Liver (tissue), 9 donors: Measurements from ENCODE around the gene CIDEB. TPM values are rescaled to one million over a fixed set of nuclear protein-coding genes. Genes with fewer than 3 reads are reported as not detected.

Experiments
- DNase-seq: peaks from one replicate; pipeline ENCODE4 v3.0.0-alpha.2; 2017; ENCODE audit warnings: low spot score
- H3K27ac ChIP-seq, 2 donors: one replicate each; pipeline ENCODE4 v1.7.0; 2013; ENCODE audit warnings: inconsistent platforms in 2 of 2, low read length in 2 of 2, control low read depth in 1 of 2, low read depth in 1 of 2, mild to moderate bottlenecking in 1 of 2
- H3K27me3 ChIP-seq, 4 donors: one replicate each; pipeline versions ENCODE4 v1.6.1 to v1.7.0; 2013; ENCODE audit warnings: low read length in 3 of 4, inconsistent platforms in 1 of 4, mild to moderate bottlenecking in 1 of 4, moderate library complexity in 1 of 4; ENCODE audit not compliant: control insufficient read depth in 4 of 4, insufficient read depth in 4 of 4
- H3K36me3 ChIP-seq, 4 donors: one replicate each; pipeline versions ENCODE4 v1.6.1 to v1.7.0; 2013; ENCODE audit warnings: low read length in 3 of 4, mild to moderate bottlenecking in 3 of 4, low read depth in 1 of 4, moderate library complexity in 1 of 4; ENCODE audit not compliant: control insufficient read depth in 4 of 4, insufficient read depth in 3 of 4
- H3K4me1 ChIP-seq, 4 donors: one replicate each; pipeline versions ENCODE4 v1.6.1 to v1.7.0; 2013; ENCODE audit warnings: low read length in 3 of 4, mild to moderate bottlenecking in 3 of 4, moderate library complexity in 1 of 4; ENCODE audit not compliant: control insufficient read depth in 4 of 4, insufficient read depth in 4 of 4
- H3K4me3 ChIP-seq, 3 donors: one replicate each; pipeline versions ENCODE4 v1.6.1 to v1.7.0; 2013; ENCODE audit warnings: low read length in 3 of 3, control low read depth in 1 of 3, low read depth in 1 of 3, mild to moderate bottlenecking in 1 of 3
- H3K9ac ChIP-seq, 2 donors: one replicate each; pipeline ENCODE4 v1.7.0; 2013; ENCODE audit warnings: low read length in 2 of 2, mild to moderate bottlenecking in 2 of 2, moderate library complexity in 2 of 2, control low read depth in 1 of 2, low read depth in 1 of 2
- H3K9me3 ChIP-seq, 4 donors: one replicate each; pipeline versions ENCODE4 v1.6.1 to v1.7.0; 2013; ENCODE audit warnings: low read length in 3 of 4; ENCODE audit not compliant: control insufficient read depth in 4 of 4
- EGR1 ChIP-seq, 2 donors: IDR thresholded peaks; 2 replicates each; pipeline ENCODE4 v1.6.1; 2016 to 2018; ENCODE audit warnings: antibody characterized with exemption in 2 of 2, low read depth in 2 of 2
- FOXA1 ChIP-seq: IDR thresholded peaks from 2 replicates; pipeline ENCODE4 v1.6.1; 2016; ENCODE audit warnings: antibody characterized with exemption
- GABPA ChIP-seq, 2 donors: IDR thresholded peaks in 1 of 2; conservative IDR thresholded peaks in 1 of 2; 2 replicates each; pipeline ENCODE4 v1.6.1; 2016; ENCODE audit warnings: antibody characterized with exemption in 2 of 2, mild to moderate bottlenecking in 1 of 2, moderate library complexity in 1 of 2
- HNF4A ChIP-seq, 2 donors: conservative IDR thresholded peaks; 2 replicates each; pipeline ENCODE4 v1.6.1; 2016; ENCODE audit warnings: antibody characterized with exemption in 2 of 2, mild to moderate bottlenecking in 2 of 2
- HNF4G ChIP-seq: IDR thresholded peaks from 2 replicates; pipeline ENCODE4 v1.6.1; 2016; ENCODE audit warnings: antibody characterized with exemption
- MAX ChIP-seq: IDR thresholded peaks from 2 replicates; pipeline ENCODE4 v1.6.1; 2016; ENCODE audit warnings: antibody characterized with exemption
- NR2F2 ChIP-seq: IDR thresholded peaks from 2 replicates; pipeline ENCODE4 v1.6.1; 2016; ENCODE audit warnings: antibody characterized with exemption
- RAD21 ChIP-seq, 2 donors: IDR thresholded peaks; 2 replicates each; pipeline ENCODE4 v1.6.1; 2016; ENCODE audit warnings: antibody characterized with exemption in 2 of 2, mild to moderate bottlenecking in 2 of 2
- RXRA ChIP-seq, 2 donors: IDR thresholded peaks; 2 replicates each; pipeline ENCODE4 v1.6.1; 2017 to 2018; ENCODE audit warnings: antibody characterized with exemption in 2 of 2, mild to moderate bottlenecking in 1 of 2
- YY1 ChIP-seq: IDR thresholded peaks from 2 replicates; pipeline ENCODE4 v1.6.1; 2016; ENCODE audit warnings: antibody characterized with exemption, mild to moderate bottlenecking
- WGBS: extraction: QIAGEN DNeasy Blood & Tissue Kit; methylation state at CpG from one replicate; pipeline ENCODE4 v1.1.7; 2013; 5-methylcytosine and 5-hydroxymethylcytosine counted together
- polyA plus RNA-seq, 2 donors: library from polyadenylated mRNA; stranded (reverse) in 1 of 2; unstranded in 1 of 2; fragments of 200-250 nt in 1 of 2; fragments of >200 nt in 1 of 2; fragmentation: Nextera tagmentation in 1 of 2; extraction: Ambion mirVana in 1 of 2; gene quantifications; one replicate each; pipeline versions ENCODE4 v1.2.1 to v1.2.3, GENCODE V29; 2013 to 2015
- total RNA-seq, 2 donors: library from RNA; depleted of rRNA; stranded (reverse); fragments of >200 nt; gene quantifications; one replicate each; pipeline ENCODE4 v1.2.3, GENCODE V29; 2014
- TF ChIP-seq, protein P1 (sequence below): fragments of 150-350 bp; IDR thresholded peaks from 2 replicates; pipeline ENCODE4 v1.5.1; 2017; ENCODE audit warnings: improper control_type of control experiment, low read depth, low read length; ENCODE audit not compliant: missing input control
- donor health status: healthy.
- donor health status: healthy.
- donor health status: healthy.
- donor health status: healthy.
- donor health status: healthy.

CIDEB gene
- total and polyA plus RNA-seq, 4 donors = 32.1 to 312 (median 159) TPM

- Histone ChIP-seq H3K4me3 (peak overlapping the region; percentile 80 to 86 (median 83)), H3K9ac (peak overlapping the region; percentile 37 to 71), H3K9me3 (no peaks in the 10 kb centered on the region), H3K36me3 (peaks cover 7 to 33% (median 25%) of the 10 kb centered on the region in 4 donors), H3K4me1 (peaks cover 7 to 75% (median 63%) of the 10 kb centered on the region in 4 donors), H3K27me3 (no peaks in the 10 kb centered on the region), H3K27ac (peak overlapping the region; percentile 90 to 94)
- TF ChIP-seq FOXA1 (no peak), MAX (no peak), EGR1 (IDR thresholded peaks at IDR 0.05; ENCODE audit: low read depth in 2 of 2) (no peak), RXRA (IDR thresholded peaks at IDR 0.05) (no peak), HNF4A (conservative IDR thresholded peaks at IDR 0.05) (no peak)
- WGBS = 24% methylated on average over 7 of the region's 7 CpGs
- DNase-seq = no peak
Observed at GRCh38 chr14:24298892-24299254, 8.9 kb downstream of the CIDEB start.

DNA sequence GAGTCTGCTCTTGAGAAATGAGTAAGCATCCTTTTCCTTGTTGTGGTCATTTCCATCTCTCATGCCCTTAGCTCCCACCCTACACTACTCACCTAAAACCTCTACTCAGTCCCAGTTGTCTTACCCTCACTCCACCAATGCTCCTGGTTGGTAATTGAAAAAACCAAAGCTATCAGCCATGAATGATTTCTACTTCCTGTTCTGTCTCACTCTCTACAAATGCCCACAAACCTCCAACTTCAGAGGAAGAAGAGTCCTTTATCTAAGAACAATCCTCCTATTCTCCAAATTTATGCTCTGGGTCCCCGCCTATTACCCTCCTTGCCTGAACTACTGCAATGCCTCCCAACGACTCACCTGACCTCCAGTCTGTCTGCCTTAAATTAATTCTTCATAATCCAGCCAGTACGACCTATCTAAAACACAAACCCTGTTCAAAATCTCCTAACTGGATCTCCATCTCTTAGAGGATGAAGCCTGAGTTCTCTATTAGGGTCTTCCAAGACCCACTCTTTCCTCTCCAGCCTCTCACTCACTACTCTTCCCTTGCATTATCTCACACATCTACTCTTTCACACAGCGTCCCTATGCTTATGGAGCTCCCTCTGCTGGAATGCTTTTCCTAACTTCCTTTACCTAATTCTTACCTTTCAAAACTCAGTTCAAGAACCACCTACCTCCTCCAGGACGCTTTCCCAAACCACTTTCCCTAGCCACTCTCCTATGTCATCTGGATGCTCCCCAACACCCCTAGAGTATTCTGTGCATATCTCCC lies 10.4 kb downstream of the CIDEB start:
- Histone ChIP-seq H3K27ac (peak overlapping the region; percentile 9 to 31), H3K4me1 (peaks cover 5 to 71% (median 60%) of the 10 kb centered on the region in 4 donors), H3K27me3 (no peaks in the 10 kb centered on the region), H3K4me3 (no peak overlapping the region), H3K36me3 (peaks cover 7 to 26% (median 22%) of the 10 kb centered on the region in 4 donors), H3K9me3 (no peaks in the 10 kb centered on the region), H3K9ac (peak overlapping the region in 1 of 2 donors; percentile 5)
- peak; percentile 63 to 71 for TF ChIP-seq RAD21 (IDR thresholded peaks at IDR 0.05)
- TF ChIP-seq, protein P1, sequence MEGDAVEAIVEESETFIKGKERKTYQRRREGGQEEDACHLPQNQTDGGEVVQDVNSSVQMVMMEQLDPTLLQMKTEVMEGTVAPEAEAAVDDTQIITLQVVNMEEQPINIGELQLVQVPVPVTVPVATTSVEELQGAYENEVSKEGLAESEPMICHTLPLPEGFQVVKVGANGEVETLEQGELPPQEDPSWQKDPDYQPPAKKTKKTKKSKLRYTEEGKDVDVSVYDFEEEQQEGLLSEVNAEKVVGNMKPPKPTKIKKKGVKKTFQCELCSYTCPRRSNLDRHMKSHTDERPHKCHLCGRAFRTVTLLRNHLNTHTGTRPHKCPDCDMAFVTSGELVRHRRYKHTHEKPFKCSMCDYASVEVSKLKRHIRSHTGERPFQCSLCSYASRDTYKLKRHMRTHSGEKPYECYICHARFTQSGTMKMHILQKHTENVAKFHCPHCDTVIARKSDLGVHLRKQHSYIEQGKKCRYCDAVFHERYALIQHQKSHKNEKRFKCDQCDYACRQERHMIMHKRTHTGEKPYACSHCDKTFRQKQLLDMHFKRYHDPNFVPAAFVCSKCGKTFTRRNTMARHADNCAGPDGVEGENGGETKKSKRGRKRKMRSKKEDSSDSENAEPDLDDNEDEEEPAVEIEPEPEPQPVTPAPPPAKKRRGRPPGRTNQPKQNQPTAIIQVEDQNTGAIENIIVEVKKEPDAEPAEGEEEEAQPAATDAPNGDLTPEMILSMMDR = peak; percentile 38
- TF ChIP-seq EGR1 (IDR thresholded peaks at IDR 0.05; ENCODE audit: low read depth in 2 of 2) = no peak
- WGBS = 30% methylated on average over 5 of the region's 5 CpGs
- no peak for DNase-seq

- H3K9me3 ChIP-seq = no peaks in the 10 kb centered on the region
- peak; percentile 58 for DNase-seq
- TF ChIP-seq GABPA (IDR thresholded peaks at IDR 0.05 in 1 of 2, conservative IDR thresholded peaks at IDR 0.05 in 1 of 2) (no peak), NR2F2 (no peak), RAD21 (IDR thresholded peaks at IDR 0.05) (peak; percentile 90 to 94), YY1 (no peak), HNF4G (no peak)
- TF ChIP-seq, protein P1 = peak; percentile 68
- no peak overlapping the region for H3K4me3 ChIP-seq
- H3K9ac ChIP-seq = peak overlapping the region in 1 of 2 donors; percentile 20
- H3K36me3 ChIP-seq = peaks cover 2 to 25% (median 15%) of the 10 kb centered on the region in 4 donors
- WGBS = 59% methylated on average over 12 of the region's 12 CpGs
- peaks cover 5 to 71% (median 64%) of the 10 kb centered on the region in 4 donors for H3K4me1 ChIP-seq
- peak overlapping the region; percentile 24 to 31 for H3K27ac ChIP-seq
- H3K27me3 ChIP-seq = no peaks in the 10 kb centered on the region
Observed at GRCh38 chr14:24296341-24297157, 11.2 kb downstream of the CIDEB start.
